ENCODE results near the gene CTNND2. TPM values are rescaled to one million over a fixed set of nuclear protein-coding genes. Genes with fewer than 3 reads are reported as not detected.

The CTNND2 gene
- total and polyA plus RNA-seq, 2 donors (not counting 1 experiment from before 2014, with no cell fraction given) = not detected

GRCh38 chr5:11427569-11427968 is 476.7 kb downstream of the CTNND2 start:
- WGBS (ENCODE audit: insufficient coverage) = 40% methylated on average over 1 of the region's 1 CpG
- no peak for DNase-seq
- TF ChIP-seq EZH2 (IDR thresholded peaks at IDR 0.05; ENCODE audit: borderline replicate concordance, insufficient read depth, low read depth, low read length, poor library complexity, severe bottlenecking) = no peak
- H3K4me1 ChIP-seq (ENCODE audit: control insufficient read depth in 2 of 2, insufficient read depth in 2 of 2, low read length in 2 of 2) = no peaks in the 10 kb centered on the region
- Mint-ChIP-seq H3K27ac (no peak overlapping the region), H3K4me1 (no peaks in the 10 kb centered on the region), H3K27me3 (no peaks in the 10 kb centered on the region), H3K4me3 (no peak overlapping the region), H3K9me3 (ENCODE audit: insufficient read depth) (no peaks in the 10 kb centered on the region)
- H3K4me2 ChIP-seq (replicated peaks; ENCODE audit: low read depth, low read length, poor library complexity, severe bottlenecking) = no peak overlapping the region
- H2AFZ ChIP-seq (ENCODE audit: insufficient read depth, low read depth, low read length, poor library complexity, severe bottlenecking) = no peak overlapping the region
- intact Hi-C loops (cut with micrococcal nuclease) = no loop called here
- no peak for ATAC-seq (ENCODE audit: low read depth)
- no peak overlapping the region for H3K27ac ChIP-seq (ENCODE audit: low read length in 2 of 2)
- H3K79me2 ChIP-seq (ENCODE audit: control insufficient read depth, insufficient read depth, low read length) = no peaks in the 10 kb centered on the region
- H3K4me3 ChIP-seq (ENCODE audit: control extremely low read depth in 1 of 5, extremely low read depth in 1 of 5, insufficient read depth in 1 of 5, low read depth in 2 of 5, low read length in 4 of 5) = no peak overlapping the region
- no peaks in the 10 kb centered on the region for H3K9me3 ChIP-seq (ENCODE audit: control extremely low read depth in 1 of 3, control insufficient read depth in 2 of 3, insufficient read depth in 1 of 3, low read length in 2 of 3)
- POLR2A ChIA-PET = no interaction called here
- CTCF ChIA-PET = no interaction called here
- peaks cover 0 to 3% (median 0%) of the 10 kb centered on the region in 4 experiments for H3K27me3 ChIP-seq (replicated peaks in 1 of 4; ENCODE audit: control extremely low read depth in 1 of 4, control insufficient read depth in 3 of 4, insufficient read depth in 4 of 4, low read length in 3 of 4)
- no peaks in the 10 kb centered on the region for H3K36me3 ChIP-seq (replicated peaks in 1 of 2; ENCODE audit: control extremely low read depth in 1 of 2, control insufficient read depth in 1 of 2, extremely low read depth in 1 of 2, insufficient read depth in 2 of 2, low read length in 1 of 2)
- no peaks in the 10 kb centered on the region for H4K20me1 ChIP-seq (ENCODE audit: control insufficient read depth, insufficient read depth, low read length, poor library complexity, severe bottlenecking)
- no peak overlapping the region for H3K9ac ChIP-seq (ENCODE audit: low read length)

- ATAC-seq (ENCODE audit: low read depth) (no peak), DNase-seq (no peak)
- no peak for TF ChIP-seq CTCF (IDR thresholded peaks at IDR 0.05)
- TF ChIP-seq EZH2 (IDR thresholded peaks at IDR 0.05; ENCODE audit: borderline replicate concordance, insufficient read depth, low read depth, low read length, poor library complexity, severe bottlenecking) = no peak
- H3K27ac ChIP-seq (ENCODE audit: low read length in 2 of 2) = no peak overlapping the region
- no peaks in the 10 kb centered on the region for H3K4me1 Mint-ChIP-seq
- no peaks in the 10 kb centered on the region for H4K20me1 ChIP-seq (ENCODE audit: control insufficient read depth, insufficient read depth, low read length, poor library complexity, severe bottlenecking)
- H3K9me3 Mint-ChIP-seq (ENCODE audit: insufficient read depth) = no peaks in the 10 kb centered on the region
- H3K27me3 ChIP-seq (replicated peaks in 1 of 4; ENCODE audit: control extremely low read depth in 1 of 4, control insufficient read depth in 3 of 4, insufficient read depth in 4 of 4, low read length in 3 of 4) = peaks cover 0 to under 1% (median 0%) of the 10 kb centered on the region in 4 experiments
- H3K27me3 Mint-ChIP-seq = no peaks in the 10 kb centered on the region
- intact Hi-C loops (cut with micrococcal nuclease) = no loop called here
- no peaks in the 10 kb centered on the region for H3K36me3 ChIP-seq (replicated peaks in 1 of 2; ENCODE audit: control extremely low read depth in 1 of 2, control insufficient read depth in 1 of 2, extremely low read depth in 1 of 2, insufficient read depth in 2 of 2, low read length in 1 of 2)
- H2AFZ ChIP-seq (ENCODE audit: insufficient read depth, low read depth, low read length, poor library complexity, severe bottlenecking) = no peak overlapping the region
- WGBS (ENCODE audit: insufficient coverage) = 100% methylated on average over 1 of the region's 5 CpGs
- no peak overlapping the region for H3K4me3 ChIP-seq (ENCODE audit: control extremely low read depth in 1 of 5, extremely low read depth in 1 of 5, insufficient read depth in 1 of 5, low read depth in 2 of 5, low read length in 4 of 5)
- H3K9ac ChIP-seq (ENCODE audit: low read length) = no peak overlapping the region
- H3K27ac Mint-ChIP-seq = no peak overlapping the region
- no peaks in the 10 kb centered on the region for H3K4me1 ChIP-seq (ENCODE audit: control insufficient read depth in 2 of 2, insufficient read depth in 2 of 2, low read length in 2 of 2)
- H3K79me2 ChIP-seq (ENCODE audit: control insufficient read depth, insufficient read depth, low read length) = no peaks in the 10 kb centered on the region
- H3K9me3 ChIP-seq (ENCODE audit: control extremely low read depth in 1 of 3, control insufficient read depth in 2 of 3, insufficient read depth in 1 of 3, low read length in 2 of 3) = no peaks in the 10 kb centered on the region
- ChIA-PET POLR2A (no interaction called here), CTCF (no interaction called here)
- no peak overlapping the region for H3K4me3 Mint-ChIP-seq
- no peak overlapping the region for H3K4me2 ChIP-seq (replicated peaks; ENCODE audit: low read depth, low read length, poor library complexity, severe bottlenecking)
Observed at GRCh38 chr5:11426442-11426841, 477.8 kb downstream of the CTNND2 start.
